HG03175 (cell line): ENCODE data around the gene CSMD2.
"Not testable (repeated sequence)": the region's sequence is repeated elsewhere in the genome, so short reads cannot be mapped to it uniquely, and the experiment has no call there.

Experiments
- ATAC-seq: cut with Tn5 transposase; IDR thresholded peaks from one replicate; pipeline ENCODE4 v1.9.1; 2021; ENCODE audit warnings: mild to moderate bottlenecking, moderate library complexity; ENCODE audit not compliant: unreplicated experiment

Gene CSMD2

GRCh38 chr1:34164771-34165391, at the start of gene CSMD2:
Gene CSMD2, minus strand, starts transcription at chr1:34165230. Its CDS starts 133 bp downstream, at chr1:34165097.
- no peak for ATAC-seq

- no peak for ATAC-seq
Measured at GRCh38 chr1:34213956-34214355, 48.9 kb upstream of the CSMD2 start.

- ATAC-seq, result no peak
Measured at GRCh38 chr1:34212673-34213072, 47.6 kb upstream of the CSMD2 start.

GRCh38 chr1:34199927-34200326, 34.9 kb upstream of the CSMD2 start:
- no peak for ATAC-seq

- ATAC-seq, result no peak
Measured at GRCh38 chr1:34192621-34193020, 27.6 kb upstream of the CSMD2 start.

- no peak for ATAC-seq
Measured at GRCh38 chr1:34190692-34191091, 25.7 kb upstream of the CSMD2 start.

GRCh38 chr1:34188985-34189384, 24.0 kb upstream of the CSMD2 start:
- no peak for ATAC-seq

- ATAC-seq, result no peak
Measured at GRCh38 chr1:34188418-34188817, 23.4 kb upstream of the CSMD2 start.

- ATAC-seq, result no peak
Measured at GRCh38 chr1:34186741-34187494, 21.9 kb upstream of the CSMD2 start.

- ATAC-seq, result not testable (repeated sequence)
Measured at GRCh38 chr1:34183381-34183780, 18.4 kb upstream of the CSMD2 start.

GRCh38 chr1:34178072-34178471, 13.0 kb upstream of the CSMD2 start:
- ATAC-seq, result no peak

GRCh38 chr1:34176830-34177603, 12.0 kb upstream of the CSMD2 start, which contains the start of gene C1orf94:
Gene C1orf94, plus strand, starts transcription at chr1:34176907. Its CDS starts 883 bp downstream, at chr1:34177790.
- ATAC-seq, result no peak

- ATAC-seq, result no peak
Measured at GRCh38 chr1:34175744-34176143, 10.7 kb upstream of the CSMD2 start.

GRCh38 chr1:34167389-34167788, 2.4 kb upstream of the CSMD2 start:
- no peak for ATAC-seq

- no peak for ATAC-seq
Measured at GRCh38 chr1:34166625-34167361, 1.8 kb upstream of the CSMD2 start.

GRCh38 chr1:34166191-34166624, 1.2 kb upstream of the CSMD2 start:
- ATAC-seq, result no peak

- no peak for ATAC-seq
Measured at GRCh38 chr1:34165422-34165921, 442 bp upstream of the CSMD2 start.

- ATAC-seq, result no peak
Measured at GRCh38 chr1:34163792-34164731, 968 bp downstream of the CSMD2 start.
